Aorta (tissue), 5 donors: Measurements from ENCODE around the gene PPP3CA. TPM values are rescaled to one million over a fixed set of nuclear protein-coding genes. Genes with fewer than 3 reads are reported as not detected.

Source experiments
- ATAC-seq: fragments of 200-7000 bp; cut with Tn5 transposase; one replicate; pipeline ENCODE4 v1.9.1; 2022; ENCODE audit warnings: moderate library complexity; ENCODE audit not compliant: low FRiP score
- DNase-seq, 2 donors: peaks; one replicate each; pipeline ENCODE4 v3.0.0-alpha.2; 2020
- H3K27ac ChIP-seq, 2 donors: one replicate each; pipeline ENCODE4 v1.5.1; 2013; ENCODE audit warnings: low read length in 2 of 2, mild to moderate bottlenecking in 2 of 2, moderate library complexity in 2 of 2, control low read depth in 1 of 2, inconsistent platforms in 1 of 2, low read depth in 1 of 2
- H3K27me3 ChIP-seq, 2 donors: one replicate each; pipeline ENCODE4 v1.6.1; 2013; ENCODE audit warnings: control low read depth in 1 of 2, low read length in 1 of 2, mild to moderate bottlenecking in 1 of 2, moderate library complexity in 1 of 2; ENCODE audit not compliant: insufficient read depth in 2 of 2, control insufficient read depth in 1 of 2
- H3K36me3 ChIP-seq, 2 donors: one replicate each; pipeline ENCODE4 v1.6.1; 2013; ENCODE audit warnings: control low read depth in 1 of 2, low read length in 1 of 2, mild to moderate bottlenecking in 1 of 2; ENCODE audit not compliant: insufficient read depth in 2 of 2, control insufficient read depth in 1 of 2
- H3K4me1 ChIP-seq, 2 donors: one replicate each; pipeline ENCODE4 v1.6.1; 2013; ENCODE audit warnings: low read length in 2 of 2, control low read depth in 1 of 2, mild to moderate bottlenecking in 1 of 2, moderate library complexity in 1 of 2; ENCODE audit not compliant: insufficient read depth in 2 of 2, control insufficient read depth in 1 of 2
- H3K4me3 ChIP-seq, 2 donors: one replicate each; pipeline ENCODE4 v1.5.1; 2013; ENCODE audit warnings: low read length in 2 of 2, control low read depth in 1 of 2, mild to moderate bottlenecking in 1 of 2
- H3K9me3 ChIP-seq: one replicate; pipeline ENCODE4 v1.6.1; 2013; ENCODE audit warnings: mild to moderate bottlenecking, low read length; ENCODE audit not compliant: control insufficient read depth
- WGBS, 2 donors: extraction: QIAGEN DNeasy Blood & Tissue Kit; methylation state at CpG; one replicate each; pipeline ENCODE4 v1.1.7; 2013; 5-methylcytosine and 5-hydroxymethylcytosine counted together
- intact Hi-C, 2 donors: fragments of 100-400 bp; cut with DNase I; formaldehyde crosslinking; loops; one replicate each; pipeline versions ENCODE4 v1.14.2 to v1.15.0; 2022
- polyA plus RNA-seq, 2 donors: library from polyadenylated mRNA; stranded (reverse); fragments of 200-250 nt; gene quantifications; one replicate each; pipeline ENCODE4 v1.2.3, GENCODE V29; 2013
- total RNA-seq, 2 donors: library from RNA; stranded (reverse); fragmentation: NEBNext Ultra II Directional; extraction: Animal tissue kit (Norgen Biotek cat#: 25700); gene quantifications; one replicate each; pipeline ENCODE4 v1.2.1, GENCODE V29; 2021
- donor health status: healthy with polysubstance abuse.
- donor health status: Bipolar disorder and iron deficiency.
- donor health status: DM: no; HTN: no; CAD: no.
- donor health status: DM: no; HTN: no; CAD: no.
- donor health status: DM: yes; HTN: yes; CAD: no.

The PPP3CA gene
- total and polyA plus RNA-seq, 4 donors, result 6.8 to 56.4 (median 24.7) TPM

- ATAC-seq, result no peak
- H3K4me1 ChIP-seq, result no peaks in the 10 kb centered on the region
- H3K27ac ChIP-seq, result no peak overlapping the region
- DNase-seq, result no peak
- no peaks in the 10 kb centered on the region for H3K36me3 ChIP-seq
- H3K9me3 ChIP-seq, result no peaks in the 10 kb centered on the region
- no peak overlapping the region for H3K4me3 ChIP-seq
- no peaks in the 10 kb centered on the region for H3K27me3 ChIP-seq
- WGBS, 2 donors, result 58 to 73% methylated on average over 7 of the region's 7 CpGs
- intact Hi-C loops, result no loop called here
Measured at GRCh38 chr4:101217353-101218031, 129.8 kb downstream of the PPP3CA start.

GRCh38 chr4:101211146-101211553, 136.2 kb downstream of the PPP3CA start:
- Histone ChIP-seq H3K4me1 (peaks cover 0 to 1% of the 10 kb centered on the region in 2 donors), H3K27me3 (no peaks in the 10 kb centered on the region), H3K9me3 (no peaks in the 10 kb centered on the region), H3K36me3 (no peaks in the 10 kb centered on the region), H3K4me3 (no peak overlapping the region), H3K27ac (no peak overlapping the region)
- DNase-seq (no peak), ATAC-seq (no peak)
- intact Hi-C loops, result no loop called here

- DNase-seq (no peak), ATAC-seq (no peak)
- 94 to 95% methylated on average over 1 of the region's 1 CpG for WGBS, 2 donors
- Histone ChIP-seq H3K36me3 (no peaks in the 10 kb centered on the region), H3K4me3 (no peak overlapping the region), H3K27ac (no peak overlapping the region), H3K9me3 (no peaks in the 10 kb centered on the region), H3K27me3 (no peaks in the 10 kb centered on the region), H3K4me1 (peaks cover 0 to 1% of the 10 kb centered on the region in 2 donors)
- intact Hi-C loops, result no loop called here
Measured at GRCh38 chr4:101210331-101210730, 137.0 kb downstream of the PPP3CA start.

GRCh38 chr4:101208171-101208570, 139.2 kb downstream of the PPP3CA start:
- no peak overlapping the region for H3K27ac ChIP-seq
- peaks cover 0 to 1% of the 10 kb centered on the region in 2 donors for H3K4me1 ChIP-seq
- no peaks in the 10 kb centered on the region for H3K27me3 ChIP-seq
- H3K36me3 ChIP-seq, result no peaks in the 10 kb centered on the region
- no peak overlapping the region for H3K4me3 ChIP-seq
- no peaks in the 10 kb centered on the region for H3K9me3 ChIP-seq
- ATAC-seq (no peak), DNase-seq (no peak)
- 82 to 96% methylated on average over 4 of the region's 4 CpGs for WGBS, 2 donors
- intact Hi-C loops, result no loop called here

GRCh38 chr4:101205916-101206315, 141.4 kb downstream of the PPP3CA start:
- Histone ChIP-seq H3K9me3 (no peaks in the 10 kb centered on the region), H3K4me1 (peaks cover 0 to 1% of the 10 kb centered on the region in 2 donors), H3K27ac (no peak overlapping the region), H3K36me3 (no peaks in the 10 kb centered on the region), H3K4me3 (no peak overlapping the region), H3K27me3 (no peaks in the 10 kb centered on the region)
- ATAC-seq, result no peak
- 83 to 91% methylated on average over 3 of the region's 3 CpGs for WGBS, 2 donors
- DNase-seq, result no peak
- intact Hi-C loops, result no loop called here

GRCh38 chr4:101201421-101201820, 145.9 kb downstream of the PPP3CA start:
- no peaks in the 10 kb centered on the region for H3K9me3 ChIP-seq
- ATAC-seq, result no peak

GRCh38 chr4:101200561-101200960, 146.8 kb downstream of the PPP3CA start:
- ATAC-seq, result peak; percentile 60
- Histone ChIP-seq H3K27ac (no peak overlapping the region), H3K4me3 (no peak overlapping the region), H3K27me3 (no peaks in the 10 kb centered on the region), H3K9me3 (no peaks in the 10 kb centered on the region), H3K4me1 (peaks cover 0 to 2% of the 10 kb centered on the region in 2 donors), H3K36me3 (no peaks in the 10 kb centered on the region)
- 52 to 60% methylated on average over 4 of the region's 4 CpGs for WGBS, 2 donors
- intact Hi-C loops, result no loop called here
- DNase-seq, result no peak

More at GRCh38 chr4:101201421-101201820, 145.9 kb downstream of the PPP3CA start:
- H3K4me3 ChIP-seq, result no peak overlapping the region
- 52 to 72% methylated on average over 2 of the region's 2 CpGs for WGBS, 2 donors
- no peaks in the 10 kb centered on the region for H3K27me3 ChIP-seq
- H3K36me3 ChIP-seq, result no peaks in the 10 kb centered on the region
- H3K27ac ChIP-seq, result no peak overlapping the region
- DNase-seq, result no peak
- intact Hi-C loops, result no loop called here
- H3K4me1 ChIP-seq, result peaks cover 0 to 2% of the 10 kb centered on the region in 2 donors

GRCh38 chr4:101199507-101200285, 147.6 kb downstream of the PPP3CA start:
- 88 to 94% methylated on average over 3 of the region's 3 CpGs for WGBS, 2 donors
- no peaks in the 10 kb centered on the region for H3K27me3 ChIP-seq
- ATAC-seq, result no peak
- H3K36me3 ChIP-seq, result no peaks in the 10 kb centered on the region
- H3K4me1 ChIP-seq, result peaks cover 0 to 2% of the 10 kb centered on the region in 2 donors
- no peak overlapping the region for H3K4me3 ChIP-seq
- H3K9me3 ChIP-seq, result no peaks in the 10 kb centered on the region
- no peak for DNase-seq
- intact Hi-C loops, result loop anchor here (10.0 kb wide), 1 partner anchor 145 kb away; the partner anchor contains the start of gene PPP3CA (in 2 of the 2)
- no peak overlapping the region for H3K27ac ChIP-seq
